HEK293 (cell line): ENCODE measurements around the gene DISC1.

ENCODE experiments used
- CTCF ChIA-PET: fragments of 350-600 bp; formaldehyde crosslinking; extraction: SDS; loops from one replicate; lab custom pipeline; 2021; ENCODE audit warnings: antibody characterized with exemption; lab: Yijun Ruan, JAX
- POLR2A ChIA-PET: fragments of 300-600 bp; formaldehyde crosslinking; extraction: SDS; loops from one replicate; lab custom pipeline; 2020; ENCODE audit warnings: antibody characterized with exemption, inconsistent platforms; lab: Yijun Ruan, JAX
- H3K27ac ChIP-seq: fragments of 200-500 bp; sonication (Bioruptor generic); 2 replicates; pipeline ENCODE4 v1.5.1; 2014; ENCODE audit warnings: low read depth, low read length, control low read depth, inconsistent platforms; ENCODE audit errors: extremely low read depth
- H3K36me3 ChIP-seq, 2 experiments: fragments of 200-500 bp in 1 of 2; sonication (Bioruptor generic) in 1 of 2; 1 replicate in 1 of 2; 2 replicates in 1 of 2; pipeline ENCODE4 v1.5.1; 2014 to 2017; ENCODE audit warnings: inconsistent platforms in 2 of 2, low read length in 2 of 2; ENCODE audit not compliant: control insufficient read depth in 2 of 2, insufficient read depth in 1 of 2
- H3K4me1 ChIP-seq: fragments of 200-500 bp; sonication (Bioruptor generic); 2 replicates; pipeline ENCODE4 v1.5.1; 2014; ENCODE audit warnings: mild to moderate bottlenecking, low read length, inconsistent platforms; ENCODE audit not compliant: control insufficient read depth, insufficient read depth
- H3K4me3 ChIP-seq: 2 replicates; pipeline ENCODE4 v1.5.1; 2011; ENCODE audit warnings: low read depth, mild to moderate bottlenecking, control low read depth, low read length, moderate library complexity
- H3K9me3 ChIP-seq: fragments of 200-500 bp; sonication (Bioruptor generic); 2 replicates; pipeline ENCODE4 v1.5.1; 2014; ENCODE audit warnings: low read depth, low read length, inconsistent platforms; ENCODE audit not compliant: control insufficient read depth, insufficient read depth
- HOXA7 ChIP-seq: sonication (generic); formaldehyde crosslinking; IDR thresholded peaks from 2 replicates; pipeline ENCODE4 v1.8.1; 2022; ENCODE audit warnings: missing genetic modification reagents, borderline replicate concordance
- KLF1 ChIP-seq: fragments of 450-650 bp; formaldehyde crosslinking; IDR thresholded peaks from 2 replicates; pipeline ENCODE4 v1.5.1; 2016; ENCODE audit warnings: missing biosample characterization, missing genetic modification characterization
- TCF7L2 ChIP-seq: IDR thresholded peaks from 2 replicates; pipeline ENCODE4 v1.6.1; 2011; ENCODE audit warnings: low read depth, mild to moderate bottlenecking, inconsistent platforms, low read length, moderate library complexity, borderline replicate concordance
- ZFP3 ChIP-seq: fragments of 450-650 bp; formaldehyde crosslinking; IDR thresholded peaks from 2 replicates; pipeline ENCODE4 v1.5.1; 2016; ENCODE audit warnings: low read depth, missing biosample characterization, missing genetic modification characterization
- ZFP41 ChIP-seq: fragments of 450-650 bp; formaldehyde crosslinking; IDR thresholded peaks from 2 replicates; pipeline ENCODE4 v1.5.1; 2016; ENCODE audit warnings: missing biosample characterization, missing genetic modification characterization, borderline replicate concordance
- ZNF10 ChIP-seq: fragments of 450-650 bp; formaldehyde crosslinking; IDR thresholded peaks from 2 replicates; pipeline ENCODE4 v1.5.1; 2017; ENCODE audit warnings: missing biosample characterization, missing genetic modification characterization
- ZNF138 ChIP-seq: fragments of 450-650 bp; formaldehyde crosslinking; IDR thresholded peaks from 2 replicates; pipeline ENCODE4 v1.5.1; 2016; ENCODE audit warnings: missing biosample characterization, missing genetic modification characterization, borderline replicate concordance
- ZNF155 ChIP-seq: fragments of 450-650 bp; formaldehyde crosslinking; IDR thresholded peaks from 2 replicates; pipeline ENCODE4 v1.5.1; 2016; ENCODE audit warnings: missing biosample characterization, missing genetic modification characterization
- ZNF184 ChIP-seq: fragments of 450-650 bp; IDR thresholded peaks from 2 replicates; pipeline ENCODE4 v1.5.1; 2018; ENCODE audit warnings: missing biosample characterization, mild to moderate bottlenecking, missing genetic modification characterization
- ZNF274 ChIP-seq, 2 experiments: fragments of 200-500 bp in 1 of 2; fragments of 450-650 bp in 1 of 2; sonication (Bioruptor generic) in 1 of 2; formaldehyde crosslinking in 1 of 2; IDR thresholded peaks; 2 replicates each; pipeline versions ENCODE4 v1.5.1 to v1.6.1; 2014 to 2016; ENCODE audit warnings: borderline replicate concordance in 1 of 2, inconsistent platforms in 1 of 2, low read length in 1 of 2, missing biosample characterization in 1 of 2, missing genetic modification characterization in 1 of 2
- ZNF292 ChIP-seq: fragments of 450-650 bp; formaldehyde crosslinking; IDR thresholded peaks from 2 replicates; pipeline ENCODE4 v1.5.1; 2016; ENCODE audit warnings: low read depth, missing biosample characterization, missing genetic modification characterization, borderline replicate concordance
- ZNF302 ChIP-seq: fragments of 450-650 bp; formaldehyde crosslinking; IDR thresholded peaks from 2 replicates; pipeline ENCODE4 v1.5.1; 2016; ENCODE audit warnings: missing biosample characterization, missing genetic modification characterization, low read depth
- ZNF311 ChIP-seq: fragments of 450-650 bp; formaldehyde crosslinking; IDR thresholded peaks from 2 replicates; pipeline ENCODE4 v1.5.1; 2017; ENCODE audit warnings: missing biosample characterization, missing genetic modification characterization, borderline replicate concordance
- ZNF37A ChIP-seq: fragments of 450-650 bp; IDR thresholded peaks from 2 replicates; pipeline ENCODE4 v1.5.1; 2018; ENCODE audit warnings: missing biosample characterization, missing genetic modification characterization
- ZNF521 ChIP-seq: fragments of 450-650 bp; formaldehyde crosslinking; IDR thresholded peaks from 2 replicates; pipeline ENCODE4 v1.5.1; 2017; ENCODE audit warnings: missing biosample characterization, mild to moderate bottlenecking, missing genetic modification characterization
- ZNF561 ChIP-seq: fragments of 450-650 bp; IDR thresholded peaks from 2 replicates; pipeline ENCODE4 v1.5.1; 2018; ENCODE audit warnings: missing biosample characterization, missing genetic modification characterization, borderline replicate concordance
- ZNF621 ChIP-seq: fragments of 450-650 bp; formaldehyde crosslinking; IDR thresholded peaks from 2 replicates; pipeline ENCODE4 v1.5.1; 2017; ENCODE audit warnings: missing biosample characterization, missing genetic modification characterization
- ZNF654 ChIP-seq: fragments of 450-650 bp; formaldehyde crosslinking; IDR thresholded peaks from 2 replicates; pipeline ENCODE4 v1.5.1; 2016; ENCODE audit warnings: low read depth, missing biosample characterization, missing genetic modification characterization
- ZNF664 ChIP-seq: fragments of 450-650 bp; formaldehyde crosslinking; IDR thresholded peaks from 2 replicates; pipeline ENCODE4 v1.5.1; 2016; ENCODE audit warnings: missing biosample characterization, missing genetic modification characterization
- ZNF701 ChIP-seq: fragments of 450-650 bp; formaldehyde crosslinking; IDR thresholded peaks from 2 replicates; pipeline ENCODE4 v1.5.1; 2016; ENCODE audit warnings: missing biosample characterization, missing genetic modification characterization
- ZNF785 ChIP-seq: fragments of 450-650 bp; formaldehyde crosslinking; IDR thresholded peaks from 2 replicates; pipeline ENCODE4 v1.5.1; 2016; ENCODE audit warnings: missing biosample characterization, missing genetic modification characterization
- TF ChIP-seq, protein P1 (sequence below): fragments of 450-650 bp; formaldehyde crosslinking; IDR thresholded peaks from 2 replicates; pipeline ENCODE4 v1.5.1; 2016; ENCODE audit warnings: missing biosample characterization, missing genetic modification characterization
- TF ChIP-seq, protein P2 (sequence below): IDR thresholded peaks from 2 replicates; pipeline ENCODE4 v1.6.1; 2011; ENCODE audit warnings: mild to moderate bottlenecking, low read depth, low read length, borderline replicate concordance
- TF ChIP-seq, protein P3 (sequence below): fragments of 450-650 bp; formaldehyde crosslinking; IDR thresholded peaks from 2 replicates; pipeline ENCODE4 v1.5.1; 2016; ENCODE audit warnings: missing biosample characterization, missing genetic modification characterization
- TF ChIP-seq, protein P4 (sequence below): fragments of 450-650 bp; formaldehyde crosslinking; IDR thresholded peaks from 2 replicates; pipeline ENCODE4 v1.5.1; 2016; ENCODE audit warnings: missing biosample characterization, missing genetic modification characterization

DISC1 gene

DNA sequence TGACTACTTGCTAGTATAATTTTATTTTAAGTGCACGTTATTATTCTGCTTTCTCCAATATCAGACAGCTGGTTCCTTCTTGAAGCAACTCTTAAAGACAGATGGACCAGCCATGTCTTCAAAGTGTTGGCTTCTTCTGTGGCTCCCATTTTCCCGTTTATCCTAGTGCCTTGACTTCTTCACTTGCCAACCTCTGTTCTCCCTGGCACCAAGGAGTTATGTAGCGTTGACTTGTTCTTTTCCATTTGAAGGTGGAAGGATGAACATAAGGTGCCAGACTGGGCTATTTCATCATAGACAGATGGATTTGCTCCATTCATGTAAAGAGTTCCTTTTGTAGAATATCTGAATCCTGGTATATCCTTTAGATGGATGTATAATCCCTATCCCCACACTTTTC is 260.6 kb downstream of the DISC1 start:
- POLR2A ChIA-PET = no interaction called here

DNA sequence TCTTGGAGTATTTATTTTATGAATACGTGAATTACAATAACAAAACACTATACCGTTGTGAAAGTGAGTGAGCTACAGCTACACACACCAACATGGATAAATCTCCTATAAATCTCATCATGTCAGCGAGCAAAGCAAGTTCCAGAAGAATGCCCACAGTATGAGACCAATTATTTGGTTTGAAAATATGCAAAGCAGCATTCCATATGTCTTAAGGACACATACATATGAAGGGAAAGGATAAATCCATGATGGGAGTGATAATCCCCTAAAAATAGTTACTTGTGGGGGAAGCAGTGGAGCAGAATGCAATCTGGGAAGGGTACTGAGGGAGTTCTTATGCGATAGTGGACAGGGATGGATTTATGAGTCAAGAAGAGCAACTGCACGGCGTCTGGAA is 261.3 kb downstream of the DISC1 start:
- Histone ChIP-seq H3K4me3 (no peak overlapping the region), H3K4me1 (peaks cover 10% of the 10 kb centered on the region), H3K9me3 (no peaks in the 10 kb centered on the region), H3K27ac (no peak overlapping the region), H3K36me3 (no peaks in the 10 kb centered on the region)
- ChIA-PET POLR2A (no interaction called here), CTCF (no interaction called here)
- TF ChIP-seq ZNF664 (tag by site-specific recombination) (no peak), ZNF10 (no peak), ZNF37A (tag by site-specific recombination) (no peak), TCF7L2 (no peak)
- TF ChIP-seq, protein P1, sequence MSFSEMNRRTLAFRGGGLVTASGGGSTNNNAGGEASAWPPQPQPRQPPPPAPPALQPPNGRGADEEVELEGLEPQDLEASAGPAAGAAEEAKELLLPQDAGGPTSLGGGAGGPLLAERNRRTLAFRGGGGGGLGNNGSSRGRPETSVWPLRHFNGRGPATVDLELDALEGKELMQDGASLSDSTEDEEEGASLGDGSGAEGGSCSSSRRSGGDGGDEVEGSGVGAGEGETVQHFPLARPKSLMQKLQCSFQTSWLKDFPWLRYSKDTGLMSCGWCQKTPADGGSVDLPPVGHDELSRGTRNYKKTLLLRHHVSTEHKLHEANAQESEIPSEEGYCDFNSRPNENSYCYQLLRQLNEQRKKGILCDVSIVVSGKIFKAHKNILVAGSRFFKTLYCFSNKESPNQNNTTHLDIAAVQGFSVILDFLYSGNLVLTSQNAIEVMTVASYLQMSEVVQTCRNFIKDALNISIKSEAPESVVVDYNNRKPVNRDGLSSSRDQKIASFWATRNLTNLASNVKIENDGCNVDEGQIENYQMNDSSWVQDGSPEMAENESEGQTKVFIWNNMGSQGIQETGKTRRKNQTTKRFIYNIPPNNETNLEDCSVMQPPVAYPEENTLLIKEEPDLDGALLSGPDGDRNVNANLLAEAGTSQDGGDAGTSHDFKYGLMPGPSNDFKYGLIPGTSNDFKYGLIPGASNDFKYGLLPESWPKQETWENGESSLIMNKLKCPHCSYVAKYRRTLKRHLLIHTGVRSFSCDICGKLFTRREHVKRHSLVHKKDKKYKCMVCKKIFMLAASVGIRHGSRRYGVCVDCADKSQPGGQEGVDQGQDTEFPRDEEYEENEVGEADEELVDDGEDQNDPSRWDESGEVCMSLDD (tag by site-specific recombination) = no peak
- TF ChIP-seq, all 188 proteins: peak for 0

More for the DNA sequence above, 260.6 kb downstream of the DISC1 start:
- TF ChIP-seq, protein P2, sequence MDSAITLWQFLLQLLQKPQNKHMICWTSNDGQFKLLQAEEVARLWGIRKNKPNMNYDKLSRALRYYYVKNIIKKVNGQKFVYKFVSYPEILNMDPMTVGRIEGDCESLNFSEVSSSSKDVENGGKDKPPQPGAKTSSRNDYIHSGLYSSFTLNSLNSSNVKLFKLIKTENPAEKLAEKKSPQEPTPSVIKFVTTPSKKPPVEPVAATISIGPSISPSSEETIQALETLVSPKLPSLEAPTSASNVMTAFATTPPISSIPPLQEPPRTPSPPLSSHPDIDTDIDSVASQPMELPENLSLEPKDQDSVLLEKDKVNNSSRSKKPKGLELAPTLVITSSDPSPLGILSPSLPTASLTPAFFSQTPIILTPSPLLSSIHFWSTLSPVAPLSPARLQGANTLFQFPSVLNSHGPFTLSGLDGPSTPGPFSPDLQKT = no peak
- no peak for TF ChIP-seq ZNF138
- no peak for TF ChIP-seq ZNF785 (tag by site-specific recombination)
- Histone ChIP-seq H3K4me3 (no peak overlapping the region), H3K27ac (no peak overlapping the region), H3K4me1 (peaks cover 10% of the 10 kb centered on the region), H3K9me3 (no peaks in the 10 kb centered on the region), H3K36me3 (no peaks in the 10 kb centered on the region)
- CTCF ChIA-PET = interaction anchor here (0.8 kb wide), 1 partner anchor 274 kb away, joined by 3 read pairs; no protein-coding TSS in a partner anchor

DNA sequence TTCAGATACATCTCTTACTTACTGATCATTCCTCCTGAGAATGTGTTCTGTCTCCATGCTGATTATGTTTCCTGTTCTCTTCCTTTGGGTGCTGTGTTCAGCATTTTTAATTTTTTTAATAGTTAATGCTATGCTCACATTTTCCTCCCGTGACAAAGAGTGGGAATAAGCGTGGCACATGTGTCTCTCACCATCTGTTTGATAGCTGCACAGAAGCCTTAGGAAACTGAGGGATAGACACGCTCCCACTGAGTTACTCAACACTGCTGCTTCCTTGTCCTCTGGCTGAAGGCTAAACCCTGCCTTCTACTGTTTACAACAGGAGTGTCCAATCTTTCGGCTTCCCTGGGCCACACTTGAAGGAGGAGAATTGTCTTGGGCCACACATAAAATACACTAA is 264.2 kb downstream of the DISC1 start:
- H3K4me3 ChIP-seq = no peak overlapping the region
- ChIA-PET POLR2A (no interaction called here), CTCF (interaction anchor here (1.3 kb wide), 1 partner anchor 24 kb away, joined by 3 read pairs; no protein-coding TSS in a partner anchor)
- no peak for TF ChIP-seq ZNF654 (tag by site-specific recombination)
- TF ChIP-seq ZNF184 = no peak
- no peak for TF ChIP-seq ZFP3 (tag by site-specific recombination)
- no peak for TF ChIP-seq ZNF155
- TF ChIP-seq ZFP41 = no peak
- TF ChIP-seq ZNF274 (IDR thresholded peaks at IDR 0.05; ENCODE audit: low read length) = no peak
- TF ChIP-seq ZNF274 (tag by site-specific recombination; IDR thresholded peaks at IDR 0.05; ENCODE audit: borderline replicate concordance) = no peak
- TF ChIP-seq ZNF302 (tag by site-specific recombination) = no peak
- TF ChIP-seq KLF1 (tag by site-specific recombination) = no peak
- TF ChIP-seq HOXA7 (CRISPR knock-in tag) = no peak
- TF ChIP-seq ZNF701 (tag by site-specific recombination) = no peak
- TF ChIP-seq, protein P3, sequence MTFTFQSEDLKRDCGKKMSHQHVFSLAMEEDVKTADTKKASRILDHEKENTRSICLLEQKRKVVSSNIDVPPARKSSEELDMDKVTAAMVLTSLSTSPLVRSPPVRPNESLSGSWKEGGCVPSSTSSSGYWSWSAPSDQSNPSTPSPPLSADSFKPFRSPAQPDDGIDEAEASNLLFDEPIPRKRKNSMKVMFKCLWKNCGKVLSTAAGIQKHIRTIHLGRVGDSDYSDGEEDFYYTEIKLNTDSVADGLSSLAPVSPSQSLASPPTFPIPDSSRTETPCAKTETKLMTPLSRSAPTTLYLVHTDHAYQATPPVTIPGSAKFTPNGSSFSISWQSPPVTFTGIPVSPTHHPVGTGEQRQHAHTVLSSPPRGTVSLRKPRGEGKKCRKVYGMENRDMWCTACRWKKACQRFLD (tag by site-specific recombination) = no peak
- TF ChIP-seq, protein P4, sequence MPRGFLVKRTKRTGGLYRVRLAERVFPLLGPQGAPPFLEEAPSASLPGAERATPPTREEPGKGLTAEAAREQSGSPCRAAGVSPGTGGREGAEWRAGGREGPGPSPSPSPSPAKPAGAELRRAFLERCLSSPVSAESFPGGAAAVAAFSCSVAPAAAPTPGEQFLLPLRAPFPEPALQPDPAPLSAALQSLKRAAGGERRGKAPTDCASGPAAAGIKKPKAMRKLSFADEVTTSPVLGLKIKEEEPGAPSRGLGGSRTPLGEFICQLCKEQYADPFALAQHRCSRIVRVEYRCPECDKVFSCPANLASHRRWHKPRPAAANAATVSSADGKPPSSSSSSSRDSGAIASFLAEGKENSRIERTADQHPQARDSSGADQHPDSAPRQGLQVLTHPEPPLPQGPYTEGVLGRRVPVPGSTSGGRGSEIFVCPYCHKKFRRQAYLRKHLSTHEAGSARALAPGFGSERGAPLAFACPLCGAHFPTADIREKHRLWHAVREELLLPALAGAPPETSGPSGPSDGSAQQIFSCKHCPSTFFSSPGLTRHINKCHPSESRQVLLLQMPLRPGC = no peak
- no peak for TF ChIP-seq ZNF292
- no peak for TF ChIP-seq ZNF621 (tag by site-specific recombination)
- no peak for TF ChIP-seq TCF7L2
- TF ChIP-seq ZNF311 (tag by site-specific recombination) = no peak
- no peak for TF ChIP-seq ZNF561 (tag by site-specific recombination)
- TF ChIP-seq ZNF521 (tag by site-specific recombination) = no peak

More for the DNA sequence above, 264.2 kb downstream of the DISC1 start:
- Histone ChIP-seq H3K36me3 (no peaks in the 10 kb centered on the region), H3K27ac (no peak overlapping the region), H3K4me1 (no peaks in the 10 kb centered on the region), H3K9me3 (no peaks in the 10 kb centered on the region)
